Ramos (cell line): ENCODE measurements around the gene OR1I1.

Experiments
- in situ Hi-C: fragments of 300-500 bp; cut with MboI; formaldehyde crosslinking; loops from one replicate; pipeline ENCODE4 v1.14.3; 2022; ENCODE audit warnings: low sequenced_read_pairs; ENCODE audit not compliant: unreplicated experiment

Gene OR1I1

GRCh38 chr19:15115762-15116615 lies 34.0 kb downstream of the OR1I1 start:
- in situ Hi-C loops = no loop called here

- in situ Hi-C loops = no loop called here
Measured at GRCh38 chr19:15116856-15117255, 34.8 kb downstream of the OR1I1 start.

- in situ Hi-C loops = no loop called here
Measured at GRCh38 chr19:15118248-15118647, 36.2 kb downstream of the OR1I1 start.

GRCh38 chr19:15118789-15119494 lies 36.9 kb downstream of the OR1I1 start:
- in situ Hi-C loops = no loop called here

DNA sequence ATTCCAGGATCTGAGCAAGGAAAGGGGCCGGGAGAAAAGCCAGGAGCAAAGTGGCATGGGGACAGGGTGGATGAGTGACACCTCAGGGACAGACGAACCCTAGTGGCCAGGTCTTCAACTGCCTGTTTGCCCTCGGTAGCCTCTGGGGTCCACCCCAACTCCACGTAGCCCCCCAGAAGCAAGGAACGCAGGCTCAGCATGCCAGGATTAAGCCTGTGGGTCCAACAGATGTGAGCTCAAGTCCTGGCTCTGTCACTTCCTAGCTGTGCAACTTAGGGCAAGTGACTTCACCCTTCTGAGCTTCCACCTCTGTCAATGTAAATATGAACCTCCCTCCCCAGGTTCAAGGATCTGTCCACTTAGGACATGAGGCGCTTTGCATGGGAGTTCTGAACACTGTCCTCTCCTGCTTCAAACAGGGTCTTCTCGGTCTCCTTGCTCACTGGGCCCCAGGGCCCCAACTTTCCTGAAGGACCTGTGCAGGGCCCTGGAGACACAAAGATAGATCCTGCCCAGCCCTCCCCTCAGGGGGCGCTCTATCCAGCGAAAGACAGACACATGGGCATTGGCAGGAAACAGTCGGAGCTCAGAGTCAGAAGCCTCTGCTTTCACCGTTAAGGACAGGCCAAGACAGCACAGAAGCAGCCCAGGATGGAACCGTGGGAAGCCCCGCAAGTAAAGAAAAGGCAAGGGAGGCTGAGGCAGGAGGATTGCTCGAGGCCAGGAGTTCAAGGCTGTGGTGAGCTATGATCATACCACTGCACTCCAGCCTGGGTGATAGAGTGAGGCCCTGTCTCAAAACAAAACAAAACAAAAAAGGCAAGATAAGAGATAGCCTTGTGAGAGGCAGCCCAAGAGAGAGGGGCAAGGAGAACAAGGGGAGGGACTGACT lies 38.4 kb downstream of the OR1I1 start:
- in situ Hi-C loops = no loop called here

DNA sequence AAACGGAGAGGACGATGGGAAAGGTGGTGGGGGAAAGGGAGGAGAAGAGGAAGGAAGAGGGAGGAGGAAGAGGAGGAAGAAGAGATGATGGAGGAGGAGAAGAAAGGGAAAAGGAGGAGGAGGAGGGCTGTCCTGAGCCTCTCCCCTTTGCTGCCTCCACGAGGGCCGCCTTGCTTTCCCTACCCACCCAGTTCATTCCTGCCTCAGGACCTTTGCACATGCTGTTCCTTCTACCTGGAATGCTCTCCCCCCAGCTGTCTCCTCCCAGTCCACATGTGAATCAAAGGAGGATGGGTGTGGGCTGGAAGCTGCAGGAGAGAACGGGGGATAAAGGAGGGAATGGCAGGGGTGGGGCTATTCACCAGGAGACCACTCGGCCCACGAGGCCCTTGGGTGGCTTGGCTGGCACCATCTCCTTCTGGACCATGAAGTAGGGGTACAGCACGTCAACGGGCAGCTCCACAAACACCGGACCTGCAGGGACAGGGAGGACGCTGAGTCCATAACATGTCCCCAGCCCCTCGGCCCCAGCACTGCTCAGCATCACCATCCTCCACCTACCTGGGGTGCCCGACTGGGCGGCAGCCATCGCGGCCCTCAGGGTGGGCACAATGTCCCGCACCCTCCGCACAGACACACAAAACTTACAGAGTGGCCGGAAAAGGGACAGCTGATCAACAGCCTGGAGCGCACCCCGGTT lies 40.5 kb downstream of the OR1I1 start:
- in situ Hi-C loops = no loop called here

DNA sequence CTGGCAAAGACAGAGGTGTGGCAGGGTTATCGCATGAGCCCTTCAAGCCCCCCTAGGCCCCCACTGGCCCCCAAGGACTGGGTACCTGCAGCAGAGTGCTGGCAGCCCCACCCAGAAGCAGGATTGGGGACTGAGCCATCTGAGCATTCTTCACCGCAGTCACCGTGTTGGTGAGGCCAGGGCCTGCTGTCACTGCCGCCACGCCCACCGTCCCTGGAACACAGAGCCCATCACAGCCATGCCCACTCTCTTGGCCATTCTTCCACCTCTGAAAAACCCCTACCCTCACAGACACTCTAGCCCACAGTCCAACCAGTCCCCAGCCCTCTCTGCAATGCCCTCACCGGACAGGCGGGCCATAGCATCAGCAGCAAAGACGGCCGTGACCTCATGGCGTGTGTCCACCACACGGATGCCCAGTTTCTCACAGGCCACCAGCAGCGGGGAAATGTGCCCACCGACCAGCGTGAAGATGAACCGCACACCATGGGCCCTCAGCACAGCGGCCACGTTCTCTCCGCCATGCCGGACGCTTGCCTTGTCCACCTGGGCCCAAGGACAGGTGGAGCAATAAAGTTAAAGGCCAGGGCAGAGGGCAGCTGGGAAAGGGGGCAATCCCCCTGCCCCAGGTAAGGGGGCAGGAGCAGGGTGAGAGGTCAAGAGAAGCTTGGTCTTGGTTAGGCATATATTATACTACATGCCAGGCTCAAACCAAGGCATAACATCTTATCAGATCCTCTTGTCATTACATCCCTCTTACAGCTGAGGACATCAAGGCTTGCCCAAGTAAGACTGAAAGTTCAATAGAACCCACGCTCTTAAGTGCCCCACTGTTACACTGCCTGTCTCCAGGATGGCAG lies 41.2 kb downstream of the OR1I1 start:
- in situ Hi-C loops = no loop called here

DNA sequence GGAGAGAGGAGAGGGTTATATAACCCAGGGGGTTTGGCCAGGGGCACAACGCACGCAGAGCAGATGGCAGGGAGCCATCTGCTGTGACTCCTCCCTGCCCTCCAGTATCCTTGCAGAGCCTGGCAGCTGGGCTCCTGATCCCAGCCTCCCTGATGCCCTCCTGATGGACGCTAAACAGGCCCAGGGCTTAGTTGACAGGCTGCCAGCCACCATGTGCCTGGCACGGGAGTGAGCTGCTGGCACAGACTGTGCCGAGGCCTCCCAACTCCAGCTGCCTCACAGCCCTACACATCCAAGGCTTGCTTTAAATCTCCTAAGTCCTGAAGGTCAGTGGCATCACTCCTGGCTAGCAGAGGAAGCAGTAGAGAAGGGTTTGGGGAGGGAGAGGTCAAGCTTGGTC lies 41.9 kb downstream of the OR1I1 start:
- in situ Hi-C loops = no loop called here

- in situ Hi-C loops = no loop called here
Measured at GRCh38 chr19:15124572-15125231, 42.7 kb downstream of the OR1I1 start.

DNA sequence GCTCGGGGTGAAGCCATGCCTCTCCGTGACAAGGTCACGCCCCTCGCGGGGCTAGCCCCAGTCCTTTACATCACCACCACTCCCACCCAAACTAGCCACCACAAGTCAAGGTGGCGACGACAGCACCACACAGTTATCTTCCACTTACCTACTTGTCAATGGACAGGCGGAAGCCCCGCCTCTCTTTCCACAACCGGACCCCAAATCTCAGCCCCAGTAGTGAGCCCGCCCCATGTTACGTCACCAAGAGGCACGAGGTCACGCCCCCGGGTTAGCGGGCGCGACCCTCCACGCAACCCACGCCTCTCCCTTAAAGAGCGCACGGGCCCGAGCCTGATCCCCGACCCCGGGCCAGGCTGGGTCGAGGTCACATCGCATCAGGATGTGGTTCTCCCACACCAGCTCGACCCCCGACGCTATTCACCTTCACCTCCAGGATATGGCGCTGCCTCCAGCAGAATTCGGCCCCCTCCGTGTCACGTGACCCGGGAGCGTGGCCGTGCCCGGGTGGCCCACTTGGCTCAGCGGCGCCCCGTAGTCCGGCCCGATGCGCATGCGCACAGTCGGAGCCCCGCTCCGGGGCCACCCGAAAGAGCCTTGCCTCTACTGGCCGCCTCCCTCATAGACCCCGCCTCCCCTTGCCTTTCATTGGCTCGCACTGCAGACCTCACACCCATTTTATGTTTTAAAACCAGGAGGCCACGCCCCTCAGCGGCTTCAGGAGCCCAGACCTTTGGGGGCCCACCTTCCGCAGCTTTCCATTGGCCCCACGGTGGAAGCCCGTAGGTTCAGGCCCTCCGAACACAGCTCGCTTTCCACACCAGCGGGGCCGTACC lies 43.4 kb downstream of the OR1I1 start:
- in situ Hi-C loops = no loop called here

GRCh38 chr19:15126131-15126910 lies 44.3 kb downstream of the OR1I1 start:
- in situ Hi-C loops = no loop called here

- in situ Hi-C loops = no loop called here
Measured at GRCh38 chr19:15128162-15128770, 46.3 kb downstream of the OR1I1 start.

- in situ Hi-C loops = no loop called here
Measured at GRCh38 chr19:15129856-15130585, 48.0 kb downstream of the OR1I1 start.

GRCh38 chr19:15136234-15136954 lies 54.4 kb downstream of the OR1I1 start:
- in situ Hi-C loops = no loop called here

GRCh38 chr19:15137777-15138176 lies 55.8 kb downstream of the OR1I1 start:
- in situ Hi-C loops = no loop called here
